Loucy (cell line): ENCODE measurements around the gene PDGFB.

Experiments used
- H2AFZ ChIP-seq: fragments of 200-600 bp; sonication (generic); 2 replicates; pipeline ENCODE4 v1.6.0; 2016; ENCODE audit warnings: antibody characterized with exemption, mild to moderate bottlenecking, low read length, moderate library complexity
- H3F3A ChIP-seq: fragments of 200-600 bp; 2 replicates; pipeline ENCODE4 v1.6.0; 2016; ENCODE audit warnings: antibody characterized with exemption, low read depth, mild to moderate bottlenecking
- H3K27me3 ChIP-seq: fragments of 200-600 bp; sonication (generic); 2 replicates; pipeline ENCODE4 v1.6.1; 2014; ENCODE audit warnings: low read length, mild to moderate bottlenecking; ENCODE audit not compliant: insufficient read depth, poor library complexity, severe bottlenecking
- H3K36me3 ChIP-seq: fragments of 200-600 bp; sonication (generic); 2 replicates; pipeline ENCODE4 v1.6.1; 2016; ENCODE audit warnings: low read length; ENCODE audit not compliant: insufficient read depth
- H3K4me1 ChIP-seq: fragments of 200-600 bp; sonication (generic); 2 replicates; pipeline ENCODE4 v1.5.1; 2014; ENCODE audit warnings: low read length, mild to moderate bottlenecking; ENCODE audit not compliant: insufficient read depth, poor library complexity, severe bottlenecking
- H3K4me2 ChIP-seq: fragments of 200-600 bp; sonication (generic); 2 replicates; pipeline ENCODE4 v1.6.0; 2014; ENCODE audit warnings: antibody characterized with exemption, low read length, low read depth, mild to moderate bottlenecking; ENCODE audit not compliant: poor library complexity, severe bottlenecking
- H3K4me3 ChIP-seq: fragments of 200-600 bp; sonication (generic); 2 replicates; pipeline ENCODE4 v1.5.1; 2014; ENCODE audit warnings: low read length, mild to moderate bottlenecking, mixed read lengths; ENCODE audit not compliant: poor library complexity, severe bottlenecking
- H3K79me2 ChIP-seq: fragments of 200-600 bp; sonication (generic); 2 replicates; pipeline ENCODE4 v1.6.1; 2014; ENCODE audit warnings: low read length; ENCODE audit not compliant: insufficient read depth
- H3K9ac ChIP-seq: fragments of 200-600 bp; sonication (generic); 2 replicates; pipeline ENCODE4 v1.6.0; 2014; ENCODE audit warnings: mild to moderate bottlenecking, low read depth, low read length, moderate library complexity; ENCODE audit not compliant: poor library complexity, severe bottlenecking
- H3K9me2 ChIP-seq: fragments of 200-600 bp; sonication (generic); replicated peaks from 2 replicates; pipeline ENCODE4 v1.6.1; 2016; ENCODE audit warnings: low read depth, low read length, mixed read lengths
- H3K9me3 ChIP-seq: fragments of 200-600 bp; sonication (generic); 2 replicates; pipeline ENCODE4 v1.6.1; 2014; ENCODE audit warnings: mild to moderate bottlenecking, antibody characterized with exemption, low read length, low read depth; ENCODE audit not compliant: insufficient read depth
- H4K20me1 ChIP-seq: fragments of 200-600 bp; sonication (generic); 2 replicates; pipeline ENCODE4 v1.6.0; 2014; ENCODE audit warnings: antibody characterized with exemption, low read length, mild to moderate bottlenecking; ENCODE audit not compliant: insufficient read depth, poor library complexity, severe bottlenecking
- CTCF ChIP-seq: fragments of 200-600 bp; sonication (generic); conservative IDR thresholded peaks from 2 replicates; pipeline ENCODE4 v1.5.1; 2014; ENCODE audit warnings: mild to moderate bottlenecking, antibody characterized with exemption, low read length
- EZH2phosphoT487 ChIP-seq: fragments of 200-600 bp; IDR thresholded peaks from 2 replicates; pipeline ENCODE4 v1.6.1; 2018; ENCODE audit warnings: antibody characterized with exemption, mild to moderate bottlenecking, moderate library complexity, borderline replicate concordance

Gene PDGFB

GRCh38 chr22:39245130-39246039, 603 bp upstream of the PDGFB start:
- Histone ChIP-seq H3K4me3 (no peak overlapping the region), H3K36me3 (no peaks in the 10 kb centered on the region), H2AFZ (no peak overlapping the region), H3K9me2 (no peaks in the 10 kb centered on the region), H3K79me2 (no peaks in the 10 kb centered on the region), H4K20me1 (no peaks in the 10 kb centered on the region), H3K9me3 (no peaks in the 10 kb centered on the region), H3K27me3 (peaks cover 30% of the 10 kb centered on the region), H3K4me2 (no peak overlapping the region), H3K9ac (no peak overlapping the region), H3F3A (no peaks in the 10 kb centered on the region), H3K4me1 (peaks cover 3% of the 10 kb centered on the region)
- no peak for TF ChIP-seq CTCF
- TF ChIP-seq EZH2phosphoT487: no peak

GRCh38 chr22:39244136-39244495, 666 bp downstream of the PDGFB start:
- Histone ChIP-seq H3K79me2 (no peaks in the 10 kb centered on the region), H3K9me2 (no peaks in the 10 kb centered on the region), H3F3A (no peaks in the 10 kb centered on the region), H2AFZ (no peak overlapping the region), H3K27me3 (peaks cover 41% of the 10 kb centered on the region), H3K4me2 (peak overlapping the region; percentile 33), H3K36me3 (no peaks in the 10 kb centered on the region), H3K9ac (no peak overlapping the region), H3K9me3 (no peaks in the 10 kb centered on the region), H3K4me1 (peaks cover 12% of the 10 kb centered on the region), H3K4me3 (no peak overlapping the region), H4K20me1 (no peaks in the 10 kb centered on the region)
- TF ChIP-seq CTCF: no peak
- no peak for TF ChIP-seq EZH2phosphoT487

GRCh38 chr22:39243439-39244135, 1.2 kb downstream of the PDGFB start:
- no peaks in the 10 kb centered on the region for H4K20me1 ChIP-seq
- peaks cover 46% of the 10 kb centered on the region for H3K27me3 ChIP-seq
- no peaks in the 10 kb centered on the region for H3K36me3 ChIP-seq
- no peak for TF ChIP-seq CTCF
- no peak for TF ChIP-seq EZH2phosphoT487
- H2AFZ ChIP-seq: no peak overlapping the region
- H3K4me1 ChIP-seq: peaks cover 12% of the 10 kb centered on the region
- no peak overlapping the region for H3K4me2 ChIP-seq
- no peak overlapping the region for H3K9ac ChIP-seq
- H3F3A ChIP-seq: no peaks in the 10 kb centered on the region
- no peaks in the 10 kb centered on the region for H3K9me3 ChIP-seq
- H3K79me2 ChIP-seq: no peaks in the 10 kb centered on the region
- H3K9me2 ChIP-seq: no peaks in the 10 kb centered on the region
- no peak overlapping the region for H3K4me3 ChIP-seq
